ENCODE data around the gene NELFB. TPM values are rescaled to one million over a fixed set of nuclear protein-coding genes. Genes with fewer than 3 reads are reported as not detected.

Gene NELFB
- total RNA-seq, 4 donors from 2014 or later, result 28.1 to 90.5 (median 53.9) TPM

DNA sequence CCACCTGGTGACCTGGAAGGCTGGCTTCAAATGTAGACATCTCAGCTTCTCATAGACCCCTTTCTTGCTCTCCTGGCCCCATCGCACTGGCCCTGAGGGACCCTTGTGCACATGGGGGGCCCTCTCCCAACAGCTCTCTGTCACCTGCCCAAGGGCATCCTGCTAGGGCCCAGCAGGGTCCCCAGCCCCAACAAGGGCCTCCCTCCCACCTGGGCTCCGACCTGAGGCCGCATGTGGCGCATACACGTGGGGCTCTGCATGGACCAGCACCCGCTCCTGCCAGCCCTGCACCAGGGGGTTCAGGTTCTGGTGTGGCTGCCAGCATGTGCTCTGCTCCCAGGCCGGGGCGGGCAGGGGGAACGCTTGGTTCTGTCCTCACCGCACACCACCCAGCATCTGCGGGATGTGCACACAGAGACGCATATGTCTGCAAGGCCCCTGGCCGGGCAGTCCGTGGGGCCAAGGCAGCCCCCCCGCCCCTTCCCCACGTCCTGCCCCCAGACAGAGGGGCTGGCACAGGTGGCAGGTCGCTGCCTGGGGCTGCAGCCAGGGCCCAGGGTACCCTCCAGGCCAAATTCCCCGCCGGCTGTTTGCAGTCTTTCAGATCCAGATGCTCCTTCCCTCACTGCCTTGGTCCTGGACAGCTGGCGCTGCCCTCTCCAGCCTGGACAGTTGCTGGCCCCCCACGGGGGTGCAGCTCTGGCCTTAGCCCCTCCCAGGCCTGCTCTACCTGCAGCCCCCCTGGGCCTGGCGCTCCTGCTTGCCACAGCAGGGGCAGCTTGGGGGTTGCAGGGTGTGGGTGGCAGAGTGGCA, 64.8 kb downstream of the NELFB start:
- WGBS, 2 donors (ENCODE audit: low coverage in 1 of 2), result 91% methylated on average over 19 of the region's 22 CpGs; no CpG with 5 or more reads in 1 of the 2 donors
- Histone ChIP-seq H3K27ac (no peak overlapping the region), H3K27me3 (peaks cover 17% of the 10 kb centered on the region), H3K4me3 (no peak overlapping the region), H3K36me3 (no peaks in the 10 kb centered on the region), H3K4me1 (peaks cover 9 to 19% (median 18%) of the 10 kb centered on the region in 4 donors), H3K9me3 (no peaks in the 10 kb centered on the region)
- in situ Hi-C loops (cut with MboI; ENCODE audit: low pct_ligation_motif_present in 1 of 4, low pct_unique_long_range_greater_than_20kb in 1 of 4, low sequenced_read_pairs in 3 of 4), result no loop called here
- intact Hi-C loops (cut with DNase I; ENCODE audit: low total_unique reads), result no loop called here
- TF ChIP-seq POLR2AphosphoS5 (IDR thresholded peaks at IDR 0.05), result no peak
- no peak for TF ChIP-seq POLR2A (IDR thresholded peaks at IDR 0.05)
- no peak for TF ChIP-seq CTCF (IDR thresholded peaks at IDR 0.05)
- TF ChIP-seq EP300 (IDR thresholded peaks at IDR 0.05; ENCODE audit: low read depth), result no peak
- DNase-seq, result no peak

GRCh38 chr9:137320555-137321384, 65.6 kb downstream of the NELFB start:
- peak; percentile 17 for DNase-seq
- in situ Hi-C loops (cut with MboI; ENCODE audit: low pct_ligation_motif_present in 1 of 4, low pct_unique_long_range_greater_than_20kb in 1 of 4, low sequenced_read_pairs in 3 of 4) (no loop called here), intact Hi-C loops (cut with DNase I; ENCODE audit: low total_unique reads) (no loop called here)
- no peaks in the 10 kb centered on the region for H3K36me3 ChIP-seq
- peaks cover 9 to 12% (median 11%) of the 10 kb centered on the region in 4 donors for H3K4me1 ChIP-seq
- H3K4me3 ChIP-seq, result no peak overlapping the region
- H3K9me3 ChIP-seq, result no peaks in the 10 kb centered on the region
- H3K27ac ChIP-seq, result no peak overlapping the region
- 69% methylated on average over 23 of the region's 24 CpGs; no CpG with 5 or more reads in 1 of the 2 donors for WGBS, 2 donors (ENCODE audit: low coverage in 1 of 2)
- TF ChIP-seq POLR2AphosphoS5 (IDR thresholded peaks at IDR 0.05) (no peak), CTCF (IDR thresholded peaks at IDR 0.05) (no peak), EP300 (IDR thresholded peaks at IDR 0.05; ENCODE audit: low read depth) (no peak), POLR2A (IDR thresholded peaks at IDR 0.05) (no peak)
- peaks cover 10% of the 10 kb centered on the region for H3K27me3 ChIP-seq

DNA sequence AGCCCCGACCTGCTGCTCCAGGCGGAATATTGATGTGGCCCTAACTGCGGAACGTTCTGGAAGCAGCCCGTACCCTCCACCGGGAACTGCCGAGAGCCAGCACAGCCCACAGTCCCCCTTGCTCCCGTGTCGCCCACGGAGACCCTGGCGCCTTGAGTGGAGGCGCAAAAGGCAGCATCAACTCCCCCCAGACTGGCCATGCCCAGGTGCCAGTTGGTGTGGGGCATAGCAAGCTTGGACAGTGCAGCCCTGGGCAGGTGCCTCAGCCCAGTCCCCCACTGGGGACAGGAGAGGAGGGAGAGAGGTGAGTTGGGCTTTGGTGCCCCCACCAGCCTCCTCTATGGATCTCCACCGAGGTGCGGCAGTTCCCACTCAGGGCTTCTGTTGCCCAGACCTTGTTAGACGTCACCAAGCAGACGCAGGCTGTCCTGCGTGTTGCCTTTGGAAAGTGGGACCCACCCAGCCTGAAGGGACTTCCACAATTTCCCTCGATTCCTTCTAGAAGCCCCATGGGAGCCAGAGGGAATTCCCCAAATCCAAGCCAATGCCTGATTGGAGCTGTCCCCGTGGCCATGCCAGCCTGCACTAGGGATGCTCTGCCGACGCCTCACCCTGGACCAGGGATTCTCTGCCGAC, 66.7 kb downstream of the NELFB start:
- WGBS, 2 donors (ENCODE audit: low coverage in 1 of 2), result 80 to 94% methylated on average over 3 to 22 of the region's 22 CpGs
- Histone ChIP-seq H3K4me1 (peaks cover 0 to 1% (median 1%) of the 10 kb centered on the region in 4 donors), H3K36me3 (no peaks in the 10 kb centered on the region), H3K9me3 (no peaks in the 10 kb centered on the region), H3K27me3 (no peaks in the 10 kb centered on the region), H3K27ac (no peak overlapping the region), H3K4me3 (no peak overlapping the region)
- TF ChIP-seq POLR2A (IDR thresholded peaks at IDR 0.05), result no peak
- TF ChIP-seq CTCF (IDR thresholded peaks at IDR 0.05), result no peak
- no peak for TF ChIP-seq EP300 (IDR thresholded peaks at IDR 0.05; ENCODE audit: low read depth)
- TF ChIP-seq POLR2AphosphoS5 (IDR thresholded peaks at IDR 0.05), result no peak
- DNase-seq, result no peak
- intact Hi-C loops (cut with DNase I; ENCODE audit: low total_unique reads), result no loop called here
- in situ Hi-C loops (cut with MboI; ENCODE audit: low pct_ligation_motif_present in 1 of 4, low pct_unique_long_range_greater_than_20kb in 1 of 4, low sequenced_read_pairs in 3 of 4), result no loop called here

Other genes starting within 250 kb of the NELFB start
- 100 to 1,000 TPM in 2 of 4 donors, 10 to 100 TPM in 2; 51.1 to 204 (median 96.5) TPM for gene ABCA2, start 227.1 kb upstream of the NELFB start, total RNA-seq
- gene FUT7, start 223.2 kb upstream of the NELFB start, total RNA-seq, result not detected
- 100 to 1,000 TPM in 2 of 4 donors, 10 to 100 TPM in 2; 58.0 to 972 (median 274) TPM for gene NPDC1, start 209.2 kb upstream of the NELFB start, total RNA-seq
- 10 to 100 TPM in 3 of 4 donors, 1 to 10 TPM in 1; 3.6 to 17.1 (median 14.1) TPM for gene ENTPD2, start 201.3 kb upstream of the NELFB start, total RNA-seq
- 10 to 100 TPM in 1 of 4 donors, 1 to 10 TPM in 2, under 1 TPM in 1; 0.37 to 37.2 (median 3.3) TPM for gene SAPCD2, start 184.8 kb upstream of the NELFB start, total RNA-seq
- 10 to 100 TPM in 2 of 4 donors, 1 to 10 TPM in 2; 6.4 to 28.8 (median 11.7) TPM for gene UAP1L1, start 177.8 kb upstream of the NELFB start, total RNA-seq
- 100 to 1,000 TPM in 1 of 4 donors, 10 to 100 TPM in 3; 56.5 to 106 (median 70.0) TPM for gene MAN1B1, start 168.3 kb upstream of the NELFB start, total RNA-seq
- gene DPP7, start 140.6 kb upstream of the NELFB start, total RNA-seq, result 100 to 1,000 TPM in 2 of 4 donors, 10 to 100 TPM in 2; 54.2 to 141 (median 103) TPM
- under 1 TPM in 1 of 4 donors, not detected in 3; 0.14 TPM for gene GRIN1, start 116.2 kb upstream of the NELFB start, total RNA-seq
- gene LRRC26, start 85.3 kb upstream of the NELFB start, total RNA-seq, result 100 to 1,000 TPM in 1 of 4 donors, 10 to 100 TPM in 3; 31.8 to 437 (median 64.8) TPM
- not detected for gene TMEM210, start 83.3 kb upstream of the NELFB start, total RNA-seq
- gene ANAPC2, start 66.8 kb upstream of the NELFB start, total RNA-seq, result 100 to 1,000 TPM in 2 of 4 donors, 10 to 100 TPM in 2; 37.0 to 176 (median 70.3) TPM
- gene SSNA1, start 66.7 kb upstream of the NELFB start, total RNA-seq, result 100 to 1,000 TPM in 2 of 4 donors, 10 to 100 TPM in 2; 93.5 to 104 (median 99.8) TPM
- 100 to 1,000 TPM in 2 of 4 donors, 10 to 100 TPM in 2; 76.2 to 228 (median 117) TPM for gene TPRN, start 54.6 kb upstream of the NELFB start, total RNA-seq
- 10 to 100 TPM; 18.9 to 42.1 (median 28.7) TPM for gene TMEM203, start 49.7 kb upstream of the NELFB start, total RNA-seq
- gene NDOR1, start 49.6 kb upstream of the NELFB start, total RNA-seq, result 10 to 100 TPM; 14.3 to 47.5 (median 22.0) TPM
- 10 to 100 TPM in 1 of 4 donors, 1 to 10 TPM in 2, not detected in 1; 2.3 to 26.5 (median 7.5) TPM for gene RNF208, start 33.1 kb upstream of the NELFB start, total RNA-seq
- not detected for gene CYSRT1, start 30.2 kb upstream of the NELFB start, total RNA-seq
- not detected for gene RNF224, start 27.8 kb upstream of the NELFB start, total RNA-seq
- gene SLC34A3, start 24.4 kb upstream of the NELFB start, total RNA-seq, result not detected
- gene TUBB4B, start 14.0 kb upstream of the NELFB start, total RNA-seq, result 100 to 1,000 TPM; 223 to 390 (median 348) TPM
- gene STPG3, start 4.0 kb upstream of the NELFB start, total RNA-seq, result not detected
- 100 to 1,000 TPM in 1 of 4 donors, 10 to 100 TPM in 3; 49.2 to 121 (median 71.7) TPM for gene TOR4A, start 22.4 kb downstream of the NELFB start, total RNA-seq
- 100 to 1,000 TPM in 3 of 4 donors, 10 to 100 TPM in 1; 92.0 to 343 (median 134) TPM for gene NRARP, start 46.9 kb downstream of the NELFB start, total RNA-seq
- gene EXD3, start 167.8 kb downstream of the NELFB start, total RNA-seq, result 100 to 1,000 TPM in 1 of 4 donors, 10 to 100 TPM in 3; 47.6 to 228 (median 74.2) TPM
- gene NOXA1, start 168.1 kb downstream of the NELFB start, total RNA-seq, result 10 to 100 TPM; 19.7 to 53.9 (median 40.8) TPM
- 100 to 1,000 TPM in 1 of 4 donors, 10 to 100 TPM in 3; 20.7 to 109 (median 63.8) TPM for gene ENTPD8, start 186.0 kb downstream of the NELFB start, total RNA-seq
- 100 to 1,000 TPM in 1 of 4 donors, 10 to 100 TPM in 3; 44.6 to 130 (median 55.2) TPM for gene NSMF, start 204.0 kb downstream of the NELFB start, total RNA-seq

All from transverse colon (tissue), 4 donors.